HEK293 (cell line): ENCODE results near the gene KRT4.

Experiments
- CTCF ChIP-seq: fragments of 450-650 bp; formaldehyde crosslinking; IDR thresholded peaks from 2 replicates; pipeline ENCODE4 v1.5.1; 2016; ENCODE audit warnings: missing biosample characterization, missing genetic modification characterization
- PBX3 ChIP-seq: sonication (generic); formaldehyde crosslinking; IDR thresholded peaks from 2 replicates; pipeline ENCODE4 v1.8.1; 2022; ENCODE audit warnings: mild to moderate bottlenecking, moderate library complexity, missing genetic modification reagents
- REST ChIP-seq: fragments of 450-650 bp; formaldehyde crosslinking; IDR thresholded peaks from 2 replicates; pipeline ENCODE4 v1.5.1; 2016; ENCODE audit warnings: missing biosample characterization, missing genetic modification characterization
- SP7 ChIP-seq: fragments of 450-650 bp; formaldehyde crosslinking; IDR thresholded peaks from 2 replicates; pipeline ENCODE4 v1.5.1; 2016; ENCODE audit warnings: missing biosample characterization, missing genetic modification characterization
- TCF7L2 ChIP-seq: IDR thresholded peaks from 2 replicates; pipeline ENCODE4 v1.6.1; 2011; ENCODE audit warnings: low read depth, mild to moderate bottlenecking, inconsistent platforms, low read length, moderate library complexity, borderline replicate concordance
- TSHZ1 ChIP-seq: fragments of 450-650 bp; formaldehyde crosslinking; IDR thresholded peaks from 2 replicates; pipeline ENCODE4 v1.5.1; 2016; ENCODE audit warnings: missing biosample characterization, missing genetic modification characterization, borderline replicate concordance
- ZNF121 ChIP-seq: fragments of 450-650 bp; formaldehyde crosslinking; IDR thresholded peaks from 2 replicates; pipeline ENCODE4 v1.5.1; 2016; ENCODE audit warnings: missing biosample characterization, missing genetic modification characterization
- ZNF223 ChIP-seq: fragments of 450-650 bp; formaldehyde crosslinking; IDR thresholded peaks from 2 replicates; pipeline ENCODE4 v1.5.1; 2016; ENCODE audit warnings: missing biosample characterization, missing genetic modification characterization
- ZNF274 ChIP-seq, 2 experiments: fragments of 200-500 bp in 1 of 2; fragments of 450-650 bp in 1 of 2; sonication (Bioruptor generic) in 1 of 2; formaldehyde crosslinking in 1 of 2; IDR thresholded peaks; 2 replicates each; pipeline versions ENCODE4 v1.5.1 to v1.6.1; 2014 to 2016; ENCODE audit warnings: borderline replicate concordance in 1 of 2, inconsistent platforms in 1 of 2, low read length in 1 of 2, missing biosample characterization in 1 of 2, missing genetic modification characterization in 1 of 2
- ZNF292 ChIP-seq: fragments of 450-650 bp; formaldehyde crosslinking; IDR thresholded peaks from 2 replicates; pipeline ENCODE4 v1.5.1; 2016; ENCODE audit warnings: low read depth, missing biosample characterization, missing genetic modification characterization, borderline replicate concordance
- ZNF416 ChIP-seq: fragments of 450-650 bp; formaldehyde crosslinking; IDR thresholded peaks from 2 replicates; pipeline ENCODE4 v1.5.1; 2016; ENCODE audit warnings: missing biosample characterization, missing genetic modification characterization
- ZNF521 ChIP-seq: fragments of 450-650 bp; formaldehyde crosslinking; IDR thresholded peaks from 2 replicates; pipeline ENCODE4 v1.5.1; 2017; ENCODE audit warnings: missing biosample characterization, mild to moderate bottlenecking, missing genetic modification characterization
- ZNF792 ChIP-seq: fragments of 450-650 bp; formaldehyde crosslinking; IDR thresholded peaks from 2 replicates; pipeline ENCODE4 v1.5.1; 2016; ENCODE audit warnings: missing biosample characterization, missing genetic modification characterization

GRCh38 chr12:52772188-52772587, 41.7 kb downstream of the KRT4 start:
- TF ChIP-seq CTCF (tag by site-specific recombination) (no peak), ZNF121 (tag by site-specific recombination) (no peak), TCF7L2 (no peak), ZNF521 (no peak), ZNF792 (tag by site-specific recombination) (no peak), PBX3 (CRISPR knock-in tag) (no peak), ZNF292 (tag by site-specific recombination) (no peak), ZNF223 (tag by site-specific recombination) (no peak), SP7 (no peak), TSHZ1 (no peak), ZNF274 (IDR thresholded peaks at IDR 0.05; ENCODE audit: low read length) (no peak), ZNF274 (tag by site-specific recombination; IDR thresholded peaks at IDR 0.05; ENCODE audit: borderline replicate concordance) (no peak), ZNF416 (tag by site-specific recombination) (no peak), REST (tag by site-specific recombination) (no peak)
